ENCODE data around the gene SCNN1G. TPM values are rescaled to one million over a fixed set of nuclear protein-coding genes. Genes with fewer than 3 reads are reported as not detected.

The SCNN1G gene
- total and polyA plus RNA-seq, 2 of the 13 experiments (the other 11 are each of a cell fraction or from before 2014, with no cell fraction given) = not detected

DNA sequence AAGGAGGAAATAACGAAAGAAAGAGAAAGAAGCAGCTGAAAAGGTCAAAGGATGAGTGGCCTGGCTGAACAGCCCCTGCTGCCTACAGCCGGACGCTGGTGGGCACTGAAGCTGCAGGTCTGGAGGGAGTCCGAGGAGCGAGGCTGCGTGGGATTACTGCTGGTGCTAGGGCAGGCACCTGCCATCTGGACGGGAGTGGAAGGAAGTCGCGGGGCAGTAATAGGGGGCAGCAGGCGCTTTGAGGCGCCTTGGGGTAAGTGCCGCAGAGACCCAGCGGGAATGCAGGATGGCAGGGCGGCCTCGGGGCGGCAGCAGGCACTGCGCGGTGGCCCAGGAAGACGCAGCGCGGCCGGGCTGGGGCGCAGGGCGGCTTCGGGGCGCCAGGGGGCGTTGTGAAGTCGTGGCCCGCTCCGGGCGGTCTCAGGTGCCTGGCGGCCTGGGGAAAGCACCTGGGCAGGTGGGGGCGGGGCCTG, 303 bp upstream of the SCNN1G start (continued):
- TF ChIP-seq, protein P1, sequence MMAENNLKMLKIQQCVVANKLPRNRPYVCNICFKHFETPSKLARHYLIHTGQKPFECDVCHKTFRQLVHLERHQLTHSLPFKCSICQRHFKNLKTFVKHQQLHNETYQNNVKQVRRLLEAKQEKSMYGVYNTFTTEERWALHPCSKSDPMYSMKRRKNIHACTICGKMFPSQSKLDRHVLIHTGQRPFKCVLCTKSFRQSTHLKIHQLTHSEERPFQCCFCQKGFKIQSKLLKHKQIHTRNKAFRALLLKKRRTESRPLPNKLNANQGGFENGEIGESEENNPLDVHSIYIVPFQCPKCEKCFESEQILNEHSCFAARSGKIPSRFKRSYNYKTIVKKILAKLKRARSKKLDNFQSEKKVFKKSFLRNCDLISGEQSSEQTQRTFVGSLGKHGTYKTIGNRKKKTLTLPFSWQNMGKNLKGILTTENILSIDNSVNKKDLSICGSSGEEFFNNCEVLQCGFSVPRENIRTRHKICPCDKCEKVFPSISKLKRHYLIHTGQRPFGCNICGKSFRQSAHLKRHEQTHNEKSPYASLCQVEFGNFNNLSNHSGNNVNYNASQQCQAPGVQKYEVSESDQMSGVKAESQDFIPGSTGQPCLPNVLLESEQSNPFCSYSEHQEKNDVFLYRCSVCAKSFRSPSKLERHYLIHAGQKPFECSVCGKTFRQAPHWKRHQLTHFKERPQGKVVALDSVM (CRISPR knock-in tag; IDR thresholded peaks at IDR 0.05) = no peak
- TF ChIP-seq ZNF790 (CRISPR knock-in tag; IDR thresholded peaks at IDR 0.05; ENCODE audit: borderline replicate concordance) (no peak), RBM22 (optimal IDR thresholded peaks at IDR 0.05; ENCODE audit: low read length) (no peak), ZNF10 (CRISPR knock-in tag; IDR thresholded peaks at IDR 0.05; ENCODE audit: borderline replicate concordance, low read depth) (no peak), MTA1 (CRISPR knock-in tag; IDR thresholded peaks at IDR 0.05; ENCODE audit: borderline replicate concordance) (0 out of 2 replicates have a peak, but pooled peaks have one; percentile 55), MATR3 (CRISPR knock-in tag; IDR thresholded peaks at IDR 0.05) (0 out of 2 replicates have a peak, but pooled peaks have one; percentile 55), BCL6 (CRISPR knock-in tag; IDR thresholded peaks at IDR 0.05) (peak; percentile 44; the same call in 1 of the 2 replicates), ZNF598 (CRISPR knock-in tag; IDR thresholded peaks at IDR 0.05; ENCODE audit: borderline replicate concordance) (no peak), IRF2 (CRISPR knock-in tag; IDR thresholded peaks at IDR 0.05) (peak; percentile 67), SOX13 (IDR thresholded peaks at IDR 0.05) (no peak), SOX13 (CRISPR knock-in tag; conservative IDR thresholded peaks at IDR 0.05 in 1 of 2, IDR thresholded peaks at IDR 0.05 in 1 of 2) (peak in 1 of 2 experiments; percentile 30; a peak in 1 of 4 replicates), ISL2 (CRISPR knock-in tag; IDR thresholded peaks at IDR 0.05) (no peak), HHEX (CRISPR knock-in tag; IDR thresholded peaks at IDR 0.05) (no peak), ZNF616 (CRISPR knock-in tag; IDR thresholded peaks at IDR 0.05; ENCODE audit: low read depth) (no peak), TARDBP (CRISPR knock-in tag; IDR thresholded peaks at IDR 0.05) (no peak; the same call in none of the 2 replicates), MLLT10 (CRISPR knock-in tag; IDR thresholded peaks at IDR 0.05) (no peak)
- TF ChIP-seq, protein P2, sequence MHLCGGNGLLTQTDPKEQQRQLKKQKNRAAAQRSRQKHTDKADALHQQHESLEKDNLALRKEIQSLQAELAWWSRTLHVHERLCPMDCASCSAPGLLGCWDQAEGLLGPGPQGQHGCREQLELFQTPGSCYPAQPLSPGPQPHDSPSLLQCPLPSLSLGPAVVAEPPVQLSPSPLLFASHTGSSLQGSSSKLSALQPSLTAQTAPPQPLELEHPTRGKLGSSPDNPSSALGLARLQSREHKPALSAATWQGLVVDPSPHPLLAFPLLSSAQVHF (CRISPR knock-in tag; IDR thresholded peaks at IDR 0.05) = no peak
- TF ChIP-seq, protein P3, sequence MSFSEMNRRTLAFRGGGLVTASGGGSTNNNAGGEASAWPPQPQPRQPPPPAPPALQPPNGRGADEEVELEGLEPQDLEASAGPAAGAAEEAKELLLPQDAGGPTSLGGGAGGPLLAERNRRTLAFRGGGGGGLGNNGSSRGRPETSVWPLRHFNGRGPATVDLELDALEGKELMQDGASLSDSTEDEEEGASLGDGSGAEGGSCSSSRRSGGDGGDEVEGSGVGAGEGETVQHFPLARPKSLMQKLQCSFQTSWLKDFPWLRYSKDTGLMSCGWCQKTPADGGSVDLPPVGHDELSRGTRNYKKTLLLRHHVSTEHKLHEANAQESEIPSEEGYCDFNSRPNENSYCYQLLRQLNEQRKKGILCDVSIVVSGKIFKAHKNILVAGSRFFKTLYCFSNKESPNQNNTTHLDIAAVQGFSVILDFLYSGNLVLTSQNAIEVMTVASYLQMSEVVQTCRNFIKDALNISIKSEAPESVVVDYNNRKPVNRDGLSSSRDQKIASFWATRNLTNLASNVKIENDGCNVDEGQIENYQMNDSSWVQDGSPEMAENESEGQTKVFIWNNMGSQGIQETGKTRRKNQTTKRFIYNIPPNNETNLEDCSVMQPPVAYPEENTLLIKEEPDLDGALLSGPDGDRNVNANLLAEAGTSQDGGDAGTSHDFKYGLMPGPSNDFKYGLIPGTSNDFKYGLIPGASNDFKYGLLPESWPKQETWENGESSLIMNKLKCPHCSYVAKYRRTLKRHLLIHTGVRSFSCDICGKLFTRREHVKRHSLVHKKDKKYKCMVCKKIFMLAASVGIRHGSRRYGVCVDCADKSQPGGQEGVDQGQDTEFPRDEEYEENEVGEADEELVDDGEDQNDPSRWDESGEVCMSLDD (CRISPR knock-in tag; IDR thresholded peaks at IDR 0.05; ENCODE audit: borderline replicate concordance) = no peak
- TF ChIP-seq, protein P4, sequence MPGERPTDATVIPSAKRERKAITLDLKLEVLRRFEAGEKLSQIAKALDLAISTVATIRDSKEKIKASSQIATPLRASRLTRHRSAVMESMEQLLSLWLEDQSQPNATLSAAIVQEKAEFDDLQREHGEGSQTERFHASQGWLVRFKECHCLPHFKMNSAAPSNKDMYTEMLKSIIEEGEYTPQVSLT (CRISPR knock-in tag; IDR thresholded peaks at IDR 0.05; ENCODE audit: borderline replicate concordance, low read depth) = no peak
- TF ChIP-seq, protein P5, sequence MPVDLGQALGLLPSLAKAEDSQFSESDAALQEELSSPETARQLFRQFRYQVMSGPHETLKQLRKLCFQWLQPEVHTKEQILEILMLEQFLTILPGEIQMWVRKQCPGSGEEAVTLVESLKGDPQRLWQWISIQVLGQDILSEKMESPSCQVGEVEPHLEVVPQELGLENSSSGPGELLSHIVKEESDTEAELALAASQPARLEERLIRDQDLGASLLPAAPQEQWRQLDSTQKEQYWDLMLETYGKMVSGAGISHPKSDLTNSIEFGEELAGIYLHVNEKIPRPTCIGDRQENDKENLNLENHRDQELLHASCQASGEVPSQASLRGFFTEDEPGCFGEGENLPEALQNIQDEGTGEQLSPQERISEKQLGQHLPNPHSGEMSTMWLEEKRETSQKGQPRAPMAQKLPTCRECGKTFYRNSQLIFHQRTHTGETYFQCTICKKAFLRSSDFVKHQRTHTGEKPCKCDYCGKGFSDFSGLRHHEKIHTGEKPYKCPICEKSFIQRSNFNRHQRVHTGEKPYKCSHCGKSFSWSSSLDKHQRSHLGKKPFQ (CRISPR knock-in tag; IDR thresholded peaks at IDR 0.05; ENCODE audit: insufficient replicate concordance) = no peak
- TF ChIP-seq, protein P6, sequence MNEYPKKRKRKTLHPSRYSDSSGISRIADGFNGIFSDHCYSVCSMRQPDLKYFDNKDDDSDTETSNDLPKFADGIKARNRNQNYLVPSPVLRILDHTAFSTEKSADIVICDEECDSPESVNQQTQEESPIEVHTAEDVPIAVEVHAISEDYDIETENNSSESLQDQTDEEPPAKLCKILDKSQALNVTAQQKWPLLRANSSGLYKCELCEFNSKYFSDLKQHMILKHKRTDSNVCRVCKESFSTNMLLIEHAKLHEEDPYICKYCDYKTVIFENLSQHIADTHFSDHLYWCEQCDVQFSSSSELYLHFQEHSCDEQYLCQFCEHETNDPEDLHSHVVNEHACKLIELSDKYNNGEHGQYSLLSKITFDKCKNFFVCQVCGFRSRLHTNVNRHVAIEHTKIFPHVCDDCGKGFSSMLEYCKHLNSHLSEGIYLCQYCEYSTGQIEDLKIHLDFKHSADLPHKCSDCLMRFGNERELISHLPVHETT (CRISPR knock-in tag; conservative IDR thresholded peaks at IDR 0.05) = 0 out of 2 replicates have a peak, but pooled peaks have one; percentile 59

All from HepG2 (cell line).